Parathyroid adenoma (tissue), 2 donors: Measurements from ENCODE around the gene LYRM9.

Source experiments
- H2AFZ ChIP-seq: fragments of 300-600 bp; sonication (generic); one replicate; pipeline ENCODE4 v1.7.0; 2017; ENCODE audit warnings: antibody characterized with exemption, mild to moderate bottlenecking
- H3K27ac ChIP-seq: fragments of 300-600 bp; sonication (generic); one replicate; pipeline ENCODE4 v1.7.0; 2017
- H3K27me3 ChIP-seq: fragments of 300-600 bp; sonication (generic); one replicate; pipeline ENCODE4 v1.7.0; 2017; ENCODE audit warnings: low read length; ENCODE audit not compliant: control insufficient read depth, insufficient read depth
- H3K36me3 ChIP-seq: fragments of 300-600 bp; sonication (generic); one replicate; pipeline ENCODE4 v1.7.0; 2017; ENCODE audit warnings: low read length; ENCODE audit not compliant: control insufficient read depth, insufficient read depth
- H3K4me1 ChIP-seq: fragments of 300-600 bp; sonication (generic); one replicate; pipeline ENCODE4 v1.7.0; 2017; ENCODE audit warnings: control low read depth
- H3K4me2 ChIP-seq: fragments of 300-600 bp; sonication (generic); one replicate; pipeline ENCODE4 v1.7.0; 2017; ENCODE audit warnings: low read length
- H3K4me3 ChIP-seq: fragments of 300-600 bp; sonication (generic); one replicate; pipeline ENCODE4 v1.7.0; 2017; ENCODE audit warnings: low read depth, low read length
- H3K79me2 ChIP-seq: fragments of 300-600 bp; sonication (generic); one replicate; pipeline ENCODE4 v1.7.0; 2017; ENCODE audit warnings: control low read depth
- H3K9ac ChIP-seq: fragments of 300-600 bp; sonication (generic); one replicate; pipeline ENCODE4 v1.7.0; 2017; ENCODE audit warnings: mild to moderate bottlenecking
- H3K9me3 ChIP-seq: fragments of 300-600 bp; sonication (generic); one replicate; pipeline ENCODE4 v1.7.0; 2017; ENCODE audit warnings: low read length; ENCODE audit not compliant: control insufficient read depth
- TF ChIP-seq, protein P1 (sequence below): fragments of 300-600 bp; sonication (generic); IDR thresholded peaks from one replicate; pipeline ENCODE4 v1.7.0; 2017; ENCODE audit warnings: antibody characterized with exemption, mild to moderate bottlenecking
- donor health status: primary hyperparathyroidism.

LYRM9 gene

DNA sequence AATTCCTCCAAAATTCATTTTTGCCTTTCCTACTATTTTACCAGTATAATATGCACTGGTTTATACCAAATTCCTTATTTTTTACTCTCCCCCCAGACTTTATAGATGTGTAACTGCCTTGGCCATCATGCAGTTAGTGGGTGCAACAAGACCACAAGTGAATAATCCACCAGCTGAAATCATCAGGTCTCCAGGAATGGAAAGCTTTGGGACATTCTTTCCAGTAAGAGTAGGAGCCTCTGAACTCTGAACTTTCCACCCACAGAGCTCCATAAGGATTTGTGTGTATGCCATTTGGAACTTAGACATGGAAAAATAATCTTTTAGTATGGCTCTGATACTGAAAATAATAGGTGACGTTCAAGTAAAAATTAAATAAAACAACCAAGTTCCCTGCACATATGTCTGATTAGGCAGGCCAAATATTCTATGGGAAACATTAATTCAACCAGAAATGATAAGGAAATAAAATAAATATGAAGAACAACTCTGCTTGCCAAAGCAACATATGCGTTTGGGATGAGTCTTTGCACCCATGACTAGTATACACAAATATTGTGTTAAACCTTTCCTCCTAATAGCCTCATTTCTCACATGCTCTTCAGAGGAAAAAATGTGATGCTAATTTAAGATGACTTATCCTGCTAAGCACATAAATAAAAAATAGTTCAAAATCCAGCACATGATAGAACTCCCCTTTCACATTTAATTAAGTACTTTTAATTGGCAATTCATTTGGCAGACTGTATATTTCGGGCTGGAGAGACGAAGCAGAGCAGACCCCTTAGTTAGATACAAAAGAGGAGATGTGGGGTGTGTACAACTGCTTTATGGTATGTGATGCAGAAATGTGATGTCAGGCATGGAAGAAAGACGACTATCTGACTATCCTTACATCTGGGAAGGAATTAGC, 11.6 kb upstream of the LYRM9 start:
- no peak overlapping the region for H3K4me2 ChIP-seq
- H3K36me3 ChIP-seq = no peaks in the 10 kb centered on the region
- TF ChIP-seq, protein P1, sequence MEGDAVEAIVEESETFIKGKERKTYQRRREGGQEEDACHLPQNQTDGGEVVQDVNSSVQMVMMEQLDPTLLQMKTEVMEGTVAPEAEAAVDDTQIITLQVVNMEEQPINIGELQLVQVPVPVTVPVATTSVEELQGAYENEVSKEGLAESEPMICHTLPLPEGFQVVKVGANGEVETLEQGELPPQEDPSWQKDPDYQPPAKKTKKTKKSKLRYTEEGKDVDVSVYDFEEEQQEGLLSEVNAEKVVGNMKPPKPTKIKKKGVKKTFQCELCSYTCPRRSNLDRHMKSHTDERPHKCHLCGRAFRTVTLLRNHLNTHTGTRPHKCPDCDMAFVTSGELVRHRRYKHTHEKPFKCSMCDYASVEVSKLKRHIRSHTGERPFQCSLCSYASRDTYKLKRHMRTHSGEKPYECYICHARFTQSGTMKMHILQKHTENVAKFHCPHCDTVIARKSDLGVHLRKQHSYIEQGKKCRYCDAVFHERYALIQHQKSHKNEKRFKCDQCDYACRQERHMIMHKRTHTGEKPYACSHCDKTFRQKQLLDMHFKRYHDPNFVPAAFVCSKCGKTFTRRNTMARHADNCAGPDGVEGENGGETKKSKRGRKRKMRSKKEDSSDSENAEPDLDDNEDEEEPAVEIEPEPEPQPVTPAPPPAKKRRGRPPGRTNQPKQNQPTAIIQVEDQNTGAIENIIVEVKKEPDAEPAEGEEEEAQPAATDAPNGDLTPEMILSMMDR = no peak
- H3K9ac ChIP-seq = no peak overlapping the region
- H2AFZ ChIP-seq = no peak overlapping the region
- no peak overlapping the region for H3K4me3 ChIP-seq
- no peak overlapping the region for H3K27ac ChIP-seq
- no peaks in the 10 kb centered on the region for H3K9me3 ChIP-seq
- no peaks in the 10 kb centered on the region for H3K4me1 ChIP-seq
- H3K79me2 ChIP-seq = no peaks in the 10 kb centered on the region
- no peaks in the 10 kb centered on the region for H3K27me3 ChIP-seq

DNA sequence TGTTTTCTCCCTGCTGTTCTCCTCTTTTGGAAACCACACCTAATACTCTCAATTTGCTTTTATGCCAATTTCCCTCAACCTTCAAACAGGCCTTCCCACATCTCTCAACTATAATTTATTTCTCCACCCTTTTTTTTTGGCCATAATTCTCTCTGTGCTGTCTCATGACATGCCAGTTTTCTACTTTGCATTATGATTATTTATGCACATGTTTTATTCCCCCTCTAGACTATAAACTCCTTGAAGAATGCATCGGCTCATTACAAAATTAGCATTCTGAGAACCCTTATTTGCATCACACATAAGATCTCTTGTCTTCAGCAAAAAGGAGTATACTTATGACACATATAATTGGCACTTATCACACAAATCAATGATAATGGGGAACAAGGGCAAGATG, 10.9 kb upstream of the LYRM9 start:
- no peak overlapping the region for H3K4me2 ChIP-seq
- TF ChIP-seq, protein P1 = no peak
- no peaks in the 10 kb centered on the region for H3K9me3 ChIP-seq
- no peaks in the 10 kb centered on the region for H3K27me3 ChIP-seq
- H3K79me2 ChIP-seq = no peaks in the 10 kb centered on the region
- H3K4me3 ChIP-seq = no peak overlapping the region
- peak overlapping the region; percentile 31 for H2AFZ ChIP-seq
- no peaks in the 10 kb centered on the region for H3K4me1 ChIP-seq
- no peak overlapping the region for H3K27ac ChIP-seq
- no peak overlapping the region for H3K9ac ChIP-seq
- no peaks in the 10 kb centered on the region for H3K36me3 ChIP-seq

GRCh38 chr17:27899525-27899924, 6.4 kb upstream of the LYRM9 start:
- Histone ChIP-seq H3K9ac (no peak overlapping the region), H3K4me2 (no peak overlapping the region), H3K4me1 (no peaks in the 10 kb centered on the region), H3K27ac (no peak overlapping the region), H3K79me2 (no peaks in the 10 kb centered on the region), H3K9me3 (no peaks in the 10 kb centered on the region), H3K4me3 (no peak overlapping the region), H2AFZ (peak overlapping the region; percentile 29), H3K36me3 (no peaks in the 10 kb centered on the region), H3K27me3 (no peaks in the 10 kb centered on the region)
- TF ChIP-seq, protein P1 = no peak

DNA sequence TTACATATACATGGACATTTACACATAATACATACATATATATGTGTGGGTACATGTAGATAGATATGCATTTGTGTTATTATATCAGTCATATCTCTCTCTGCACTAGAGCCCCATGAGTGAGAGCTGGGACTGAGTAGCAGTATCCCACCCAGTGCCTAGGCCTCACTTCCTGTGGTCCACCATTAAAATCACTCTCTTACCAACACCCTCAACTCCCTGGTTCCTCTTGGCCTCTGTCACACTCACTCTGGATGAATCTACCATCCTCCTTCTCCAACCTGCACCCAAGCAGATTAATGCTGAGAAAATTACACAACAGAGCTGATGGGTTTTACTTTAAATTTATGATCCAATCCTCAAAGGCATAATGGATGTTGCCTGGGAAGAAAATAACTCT, 4.9 kb upstream of the LYRM9 start:
- no peak overlapping the region for H3K4me2 ChIP-seq
- TF ChIP-seq, protein P1 = no peak
- no peak overlapping the region for H3K27ac ChIP-seq
- no peaks in the 10 kb centered on the region for H3K9me3 ChIP-seq
- no peak overlapping the region for H3K9ac ChIP-seq
- no peaks in the 10 kb centered on the region for H3K27me3 ChIP-seq
- H3K36me3 ChIP-seq = no peaks in the 10 kb centered on the region
- peak overlapping the region; percentile 27 for H2AFZ ChIP-seq
- H3K79me2 ChIP-seq = no peaks in the 10 kb centered on the region
- H3K4me3 ChIP-seq = no peak overlapping the region
- peaks cover 12% of the 10 kb centered on the region for H3K4me1 ChIP-seq

DNA sequence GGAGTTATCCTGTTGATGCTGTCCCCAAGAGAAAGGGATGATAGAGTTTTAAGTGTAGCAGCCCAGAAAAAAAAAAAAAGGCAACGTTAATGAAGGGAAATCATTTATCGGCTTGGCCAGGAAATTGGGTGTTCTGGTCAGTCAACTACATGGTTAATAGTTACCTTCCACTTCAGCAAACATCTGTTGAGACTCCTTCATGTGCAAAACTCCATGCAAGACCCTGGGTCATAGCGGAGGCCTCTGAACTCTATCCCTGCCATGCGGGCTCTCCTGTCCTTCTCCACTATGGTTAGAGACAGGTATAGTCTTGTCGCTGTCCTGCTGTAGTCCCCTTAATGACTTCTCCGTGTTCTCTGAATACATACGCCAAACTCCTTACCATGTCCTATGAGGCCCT, 3.5 kb upstream of the LYRM9 start:
- Histone ChIP-seq H3K4me3 (no peak overlapping the region), H2AFZ (no peak overlapping the region), H3K9me3 (no peaks in the 10 kb centered on the region)

More for the DNA sequence above, 3.5 kb upstream of the LYRM9 start:
- Histone ChIP-seq H3K27ac (no peak overlapping the region), H3K9ac (no peak overlapping the region), H3K4me1 (peaks cover 17% of the 10 kb centered on the region), H3K27me3 (no peaks in the 10 kb centered on the region), H3K36me3 (no peaks in the 10 kb centered on the region), H3K79me2 (no peaks in the 10 kb centered on the region), H3K4me2 (no peak overlapping the region)
- TF ChIP-seq, protein P1 = no peak
